BLaER1 treated with 17β-estradiol and CSF1 and Interleukin-3, amounts not matched to agents 10 nM and 100 nM (cell line): Measurements from ENCODE around the gene SLC35F6.
A peak's percentile ranks its signal among the peaks of the same experiment; 100 is the strongest.

Source experiments
- H3K27ac ChIP-seq, 11 experiments: shearing (Covaris generic); formaldehyde crosslinking; 2 replicates each; pipeline ENCODE4 v1.8.1; 2022
- H3K27me3 ChIP-seq, 11 experiments: shearing (Covaris generic); formaldehyde crosslinking; 2 replicates each; pipeline ENCODE4 v1.8.1; 2022
- H3K36me3 ChIP-seq, 11 experiments: shearing (Covaris generic); formaldehyde crosslinking; 2 replicates each; pipeline ENCODE4 v1.8.1; 2022
- H3K4me1 ChIP-seq, 10 experiments: shearing (Covaris generic); formaldehyde crosslinking; 2 replicates each; pipeline ENCODE4 v1.8.1; 2022
- H3K4me2 ChIP-seq, 11 experiments: shearing (Covaris generic); formaldehyde crosslinking; 2 replicates each; pipeline ENCODE4 v1.8.1; 2022
- H3K4me3 ChIP-seq, 10 experiments: shearing (Covaris generic); formaldehyde crosslinking; 2 replicates each; pipeline ENCODE4 v1.8.1; 2022
- H3K9ac ChIP-seq, 11 experiments: shearing (Covaris generic); formaldehyde crosslinking; 2 replicates each; pipeline ENCODE4 v1.8.1; 2022
- H3K9me3 ChIP-seq, 11 experiments: shearing (Covaris generic); formaldehyde crosslinking; replicated peaks in 1 of 11; 2 replicates each; pipeline ENCODE4 v1.8.1; 2022
- H4K20me1 ChIP-seq, 11 experiments: shearing (Covaris generic); formaldehyde crosslinking; 2 replicates each; pipeline ENCODE4 v1.8.1; 2022
- Cebpa-rat ChIP-seq, 11 experiments: shearing (Covaris generic); IDR thresholded peaks; 2 replicates each; pipeline ENCODE4 v1.8.1; 2022

Gene SLC35F6

GRCh38 chr2:26768759-26769088 lies 4.6 kb downstream of the SLC35F6 start:
- Histone ChIP-seq H3K36me3 (peaks cover 1 to 37% (median 16%) of the 10 kb centered on the region in 11 experiments; a peak in 18 of 22 replicates), H3K9me3 (no peaks in the 10 kb centered on the region), H3K27ac (peak overlapping the region in 4 of 11 experiments; percentile 38 to 83 (median 78); a peak in 8 of 22 replicates), H3K4me3 (peak overlapping the region in 2 of 10 experiments; percentile 16 to 23; a peak in 3 of 20 replicates), H3K27me3 (no peaks in the 10 kb centered on the region), H3K4me2 (peak overlapping the region in 10 of 11 experiments; percentile 4 to 98 (median 52); a peak in 14 of 22 replicates), H3K9ac (peak overlapping the region in 6 of 11 experiments; percentile 16 to 64 (median 31); a peak in 5 of 22 replicates), H3K4me1 (peaks cover 62 to 87% (median 79%) of the 10 kb centered on the region in 10 experiments), H4K20me1 (peaks cover 22 to 91% (median 85%) of the 10 kb centered on the region in 11 experiments; a peak in 21 of 22 replicates)
- no peak for TF ChIP-seq Cebpa-rat (IDR thresholded peaks at IDR 0.05)

GRCh38 chr2:26769089-26769761 lies 5.1 kb downstream of the SLC35F6 start:
- Histone ChIP-seq H3K4me3 (peak overlapping the region in 2 of 10 experiments; percentile 6 to 23; a peak in 3 of 20 replicates), H3K36me3 (peaks cover 6 to 42% (median 21%) of the 10 kb centered on the region in 11 experiments; a peak in 21 of 22 replicates), H3K9ac (peak overlapping the region in 9 of 11 experiments; percentile 14 to 67 (median 32); a peak in 11 of 22 replicates), H3K27ac (peak overlapping the region; percentile 16 to 83 (median 34); a peak in 16 of 22 replicates), H3K27me3 (no peaks in the 10 kb centered on the region), H3K9me3 (no peaks in the 10 kb centered on the region), H4K20me1 (peaks cover 27 to 96% (median 90%) of the 10 kb centered on the region in 11 experiments), H3K4me1 (peaks cover 61 to 90% (median 78%) of the 10 kb centered on the region in 10 experiments), H3K4me2 (peak overlapping the region in 10 of 11 experiments; percentile 4 to 98 (median 52); a peak in 14 of 22 replicates)
- TF ChIP-seq Cebpa-rat (IDR thresholded peaks at IDR 0.05) = no peak

DNA sequence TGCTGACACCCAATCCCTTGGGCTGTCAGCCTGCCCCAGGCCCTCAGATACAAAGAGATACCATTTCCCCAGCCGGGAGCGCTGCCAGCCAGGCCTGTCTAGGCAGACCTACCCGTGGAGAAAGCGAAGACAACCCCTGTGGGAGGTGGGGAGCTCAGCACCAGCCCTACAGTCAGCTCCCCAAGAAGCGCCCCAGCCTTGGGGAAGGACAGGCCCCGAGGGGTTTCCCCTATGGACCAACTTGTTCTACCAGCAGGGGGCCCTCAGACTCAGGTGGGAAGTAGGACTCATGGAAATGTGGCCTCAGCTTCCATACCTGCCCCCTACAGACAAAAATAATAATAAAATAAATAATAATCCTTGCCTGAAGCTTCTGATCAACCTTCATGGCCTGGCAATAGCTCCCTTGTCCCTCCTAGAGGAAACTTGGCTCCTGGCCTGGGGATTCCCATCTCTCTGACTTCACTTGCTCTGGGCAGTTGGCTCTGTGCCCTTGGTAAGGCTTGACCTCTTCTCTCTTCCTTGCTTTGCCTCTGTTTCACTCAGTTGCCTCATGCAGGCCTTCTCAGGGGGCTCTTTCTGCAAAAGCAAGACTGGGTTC lies 7.0 kb downstream of the SLC35F6 start:
- Histone ChIP-seq H3K4me1 (peaks cover 50 to 81% (median 63%) of the 10 kb centered on the region in 10 experiments), H3K36me3 (peaks cover 25 to 59% (median 40%) of the 10 kb centered on the region in 11 experiments), H3K27ac (peak overlapping the region in 4 of 11 experiments; percentile 44 to 83 (median 59); a peak in 7 of 22 replicates), H3K9ac (peak overlapping the region in 2 of 11 experiments; percentile 65 to 67; a peak in 4 of 22 replicates), H3K4me3 (no peak overlapping the region; a peak in 1 of 20 replicates), H4K20me1 (peaks cover 41 to 100% (median 94%) of the 10 kb centered on the region in 11 experiments), H3K9me3 (no peaks in the 10 kb centered on the region), H3K4me2 (peak overlapping the region; percentile 58 to 98 (median 77)), H3K27me3 (no peaks in the 10 kb centered on the region)
- no peak for TF ChIP-seq Cebpa-rat (IDR thresholded peaks at IDR 0.05)

GRCh38 chr2:26772064-26773001 lies 8.2 kb downstream of the SLC35F6 start:
- no peak for TF ChIP-seq Cebpa-rat (IDR thresholded peaks at IDR 0.05)
- Histone ChIP-seq H4K20me1 (peaks cover 43 to 96% (median 88%) of the 10 kb centered on the region in 11 experiments), H3K9ac (peak overlapping the region in 5 of 11 experiments; percentile 9 to 63 (median 24); a peak in 7 of 22 replicates)

GRCh38 chr2:26776195-26776800 lies 12.2 kb downstream of the SLC35F6 start:
- Histone ChIP-seq H4K20me1 (peaks cover 21 to 77% (median 54%) of the 10 kb centered on the region in 11 experiments; a peak in 21 of 22 replicates), H3K27ac (no peak overlapping the region), H3K27me3 (no peaks in the 10 kb centered on the region), H3K9ac (no peak overlapping the region; a peak in 1 of 22 replicates), H3K4me2 (no peak overlapping the region), H3K4me3 (no peak overlapping the region), H3K4me1 (peaks cover 18 to 33% (median 19%) of the 10 kb centered on the region in 10 experiments), H3K9me3 (peaks cover 0 to 17% (median 0%) of the 10 kb centered on the region in 11 experiments; a peak in 8 of 22 replicates), H3K36me3 (peaks cover 74 to 90% (median 77%) of the 10 kb centered on the region in 11 experiments)
- TF ChIP-seq Cebpa-rat (IDR thresholded peaks at IDR 0.05) = no peak

More at GRCh38 chr2:26772064-26773001, 8.2 kb downstream of the SLC35F6 start:
- Histone ChIP-seq H3K36me3 (peaks cover 37 to 71% (median 52%) of the 10 kb centered on the region in 11 experiments), H3K4me1 (peaks cover 38 to 68% (median 50%) of the 10 kb centered on the region in 10 experiments), H3K4me3 (no peak overlapping the region), H3K9me3 (no peaks in the 10 kb centered on the region), H3K27me3 (no peaks in the 10 kb centered on the region), H3K27ac (peak overlapping the region in 10 of 11 experiments; percentile 22 to 68 (median 57); a peak in 17 of 22 replicates), H3K4me2 (peak overlapping the region; percentile 58 to 98 (median 77))

- Histone ChIP-seq H3K27ac (no peak overlapping the region), H3K27me3 (no peaks in the 10 kb centered on the region), H3K4me1 (peaks cover 0 to 20% (median 1%) of the 10 kb centered on the region in 10 experiments; a peak in 16 of 20 replicates), H4K20me1 (peaks cover 6 to 59% (median 40%) of the 10 kb centered on the region in 11 experiments; a peak in 19 of 22 replicates), H3K9ac (no peak overlapping the region), H3K9me3 (peaks cover 0 to 17% (median 0%) of the 10 kb centered on the region in 11 experiments; a peak in 8 of 22 replicates), H3K4me3 (no peak overlapping the region), H3K4me2 (no peak overlapping the region), H3K36me3 (peaks cover 77 to 92% (median 79%) of the 10 kb centered on the region in 11 experiments)
- no peak for TF ChIP-seq Cebpa-rat (IDR thresholded peaks at IDR 0.05)
These were observed 14.0 kb downstream of the SLC35F6 start for GRCh38 chr2:26778098-26778497.

DNA sequence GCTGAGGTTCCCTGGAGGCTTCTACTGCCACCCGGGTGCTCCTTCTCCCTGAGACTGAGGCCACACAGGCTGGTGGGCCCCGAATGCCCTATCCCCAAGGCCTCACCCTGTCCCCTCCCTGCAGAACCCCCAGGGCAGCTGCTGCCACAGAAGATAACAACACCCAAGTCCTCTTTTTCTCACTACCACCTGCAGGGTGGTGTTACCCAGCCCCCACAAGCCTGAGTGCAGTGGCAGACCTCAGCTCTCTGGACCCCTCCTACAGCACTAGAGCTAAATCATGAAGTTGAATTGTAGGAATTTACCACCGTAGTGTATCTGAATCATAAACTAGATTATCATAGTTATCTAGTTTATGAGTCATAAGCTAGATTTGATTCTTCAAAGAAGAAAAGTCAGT lies 14.4 kb downstream of the SLC35F6 start:
- no peak overlapping the region for H3K4me3 ChIP-seq
- H3K4me1 ChIP-seq = peaks cover 0 to 17% (median 0%) of the 10 kb centered on the region in 10 experiments; a peak in 3 of 20 replicates
- H3K36me3 ChIP-seq = peaks cover 77 to 91% (median 79%) of the 10 kb centered on the region in 11 experiments
- H4K20me1 ChIP-seq = peaks cover 6 to 55% (median 36%) of the 10 kb centered on the region in 11 experiments; a peak in 18 of 22 replicates
- H3K9ac ChIP-seq = no peak overlapping the region
- no peak overlapping the region for H3K27ac ChIP-seq
- H3K9me3 ChIP-seq = peaks cover 0 to 17% (median 0%) of the 10 kb centered on the region in 11 experiments; a peak in 8 of 22 replicates
- H3K4me2 ChIP-seq = no peak overlapping the region
- no peak for TF ChIP-seq Cebpa-rat (IDR thresholded peaks at IDR 0.05)
- H3K27me3 ChIP-seq = no peaks in the 10 kb centered on the region
